ENCODE results near the gene RCHY1.

DNA sequence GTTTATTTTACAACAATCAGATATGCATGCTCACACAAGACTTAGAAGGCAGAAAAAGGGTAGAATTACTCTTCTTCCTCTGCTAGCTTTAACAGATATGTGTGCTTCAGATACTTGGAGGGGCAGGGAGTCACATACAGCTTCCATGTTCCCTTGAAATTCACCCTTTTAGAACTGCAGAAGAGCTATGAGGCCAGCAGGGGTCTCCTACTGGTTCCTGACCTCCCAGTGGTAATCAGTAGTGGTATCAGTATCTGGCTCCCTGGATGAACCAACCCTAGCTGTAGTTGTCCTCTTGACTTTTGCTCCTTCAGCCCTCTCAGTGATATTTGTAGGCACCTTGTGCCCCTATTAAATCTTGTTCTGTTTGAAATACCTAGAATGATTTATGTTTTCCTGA lies 81.5 kb downstream of the RCHY1 start:
- no peak for TF ChIP-seq CEBPB (IDR thresholded peaks at IDR 0.05; ENCODE audit: low read depth)
- TF ChIP-seq POLR2A (IDR thresholded peaks at IDR 0.05; ENCODE audit: borderline replicate concordance, extremely low read depth, insufficient read depth, insufficient read length) = no peak
- TF ChIP-seq CTCF (IDR thresholded peaks at IDR 0.05 in 2 of 3, conservative IDR thresholded peaks at IDR 0.05 in 1 of 3; ENCODE audit: borderline replicate concordance in 1 of 3, insufficient read depth in 1 of 3, low read depth in 2 of 3, low read length in 2 of 3) = peak; percentile 16 to 64 (median 57); a peak in 4 of 6 replicates
- no peak for TF ChIP-seq SP1 (IDR thresholded peaks at IDR 0.05; ENCODE audit: low read depth)
- TF ChIP-seq YY1 (IDR thresholded peaks at IDR 0.05; ENCODE audit: extremely low read depth, insufficient replicate concordance, low read depth, low read length) = no peak
- no peak for TF ChIP-seq JUND (IDR thresholded peaks at IDR 0.05)
- TF ChIP-seq CBX3 (IDR thresholded peaks at IDR 0.05; ENCODE audit: low read depth) = no peak
- no peak for TF ChIP-seq ZNF274 (IDR thresholded peaks at IDR 0.05; ENCODE audit: low read depth, low read length)
- TF ChIP-seq POLR2AphosphoS5 (IDR thresholded peaks at IDR 0.05; ENCODE audit: low read depth, low read length) = no peak
- no peak for TF ChIP-seq EGR1 (IDR thresholded peaks at IDR 0.05; ENCODE audit: low read depth)
- no peak for TF ChIP-seq EZH2phosphoT487 (IDR thresholded peaks at IDR 0.05; ENCODE audit: borderline replicate concordance)

Data from HCT116 (cell line).